ENCODE measurements around the gene PPFIA1. TPM values are rescaled to one million over a fixed set of nuclear protein-coding genes. Genes with fewer than 3 reads are reported as not detected.

The PPFIA1 gene
- total RNA-seq, 6 experiments from 2014 or later: 21.1 to 27.0 (median 22.7) TPM

- H3K9me3 ChIP-seq: no peaks in the 10 kb centered on the region
- no peak for ATAC-seq
- peaks cover 0 to 5% (median 0%) of the 10 kb centered on the region in 4 donors for H3K4me1 ChIP-seq
- H3K27me3 ChIP-seq: no peaks in the 10 kb centered on the region
- no peaks in the 10 kb centered on the region for H3K36me3 ChIP-seq
- 61% methylated on average over 8 of the region's 8 CpGs for WGBS (ENCODE audit: insufficient coverage, low coverage, low lambda C conversion rate, missing lambda C conversion rate)
- no peak overlapping the region for H3K27ac ChIP-seq
- TF ChIP-seq, protein P1, sequence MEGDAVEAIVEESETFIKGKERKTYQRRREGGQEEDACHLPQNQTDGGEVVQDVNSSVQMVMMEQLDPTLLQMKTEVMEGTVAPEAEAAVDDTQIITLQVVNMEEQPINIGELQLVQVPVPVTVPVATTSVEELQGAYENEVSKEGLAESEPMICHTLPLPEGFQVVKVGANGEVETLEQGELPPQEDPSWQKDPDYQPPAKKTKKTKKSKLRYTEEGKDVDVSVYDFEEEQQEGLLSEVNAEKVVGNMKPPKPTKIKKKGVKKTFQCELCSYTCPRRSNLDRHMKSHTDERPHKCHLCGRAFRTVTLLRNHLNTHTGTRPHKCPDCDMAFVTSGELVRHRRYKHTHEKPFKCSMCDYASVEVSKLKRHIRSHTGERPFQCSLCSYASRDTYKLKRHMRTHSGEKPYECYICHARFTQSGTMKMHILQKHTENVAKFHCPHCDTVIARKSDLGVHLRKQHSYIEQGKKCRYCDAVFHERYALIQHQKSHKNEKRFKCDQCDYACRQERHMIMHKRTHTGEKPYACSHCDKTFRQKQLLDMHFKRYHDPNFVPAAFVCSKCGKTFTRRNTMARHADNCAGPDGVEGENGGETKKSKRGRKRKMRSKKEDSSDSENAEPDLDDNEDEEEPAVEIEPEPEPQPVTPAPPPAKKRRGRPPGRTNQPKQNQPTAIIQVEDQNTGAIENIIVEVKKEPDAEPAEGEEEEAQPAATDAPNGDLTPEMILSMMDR (IDR thresholded peaks at IDR 0.05): no peak
- no peak for TF ChIP-seq POLR2A (IDR thresholded peaks at IDR 0.05)
- intact Hi-C loops (cut with DNase I): no loop called here
- no peak overlapping the region for H3K4me3 ChIP-seq
- no peak for DNase-seq
Observed at GRCh38 chr11:70313945-70314344, 43.5 kb downstream of the PPFIA1 start.

GRCh38 chr11:70314730-70315129 lies 44.2 kb downstream of the PPFIA1 start:
- intact Hi-C loops (cut with DNase I): no loop called here
- TF ChIP-seq POLR2A (IDR thresholded peaks at IDR 0.05): no peak
- TF ChIP-seq, protein P1 (IDR thresholded peaks at IDR 0.05): no peak
- Histone ChIP-seq H3K27me3 (no peaks in the 10 kb centered on the region), H3K36me3 (no peaks in the 10 kb centered on the region), H3K4me3 (no peak overlapping the region), H3K9me3 (no peaks in the 10 kb centered on the region), H3K4me1 (peaks cover 0 to 5% (median 0%) of the 10 kb centered on the region in 4 donors), H3K27ac (peak overlapping the region in 1 of 3 donors; percentile 17)
- 86% methylated on average over 4 of the region's 10 CpGs for WGBS (ENCODE audit: insufficient coverage, low coverage, low lambda C conversion rate, missing lambda C conversion rate)
- DNase-seq (no peak), ATAC-seq (peak in 1 of 4 donors; percentile 26)

- no peak overlapping the region for H3K27ac ChIP-seq
- no peak for TF ChIP-seq POLR2A (IDR thresholded peaks at IDR 0.05)
- TF ChIP-seq, protein P1 (IDR thresholded peaks at IDR 0.05): no peak
- H3K9me3 ChIP-seq: no peaks in the 10 kb centered on the region
- no peaks in the 10 kb centered on the region for H3K36me3 ChIP-seq
- 57% methylated on average over 3 of the region's 4 CpGs for WGBS (ENCODE audit: insufficient coverage, low coverage, low lambda C conversion rate, missing lambda C conversion rate)
- intact Hi-C loops (cut with DNase I): no loop called here
- ATAC-seq: peak in 2 of 4 donors; percentile 10 to 35
- H3K4me3 ChIP-seq: no peak overlapping the region
- peaks cover 0 to 5% (median 0%) of the 10 kb centered on the region in 4 donors for H3K4me1 ChIP-seq
- H3K27me3 ChIP-seq: no peaks in the 10 kb centered on the region
- DNase-seq: no peak
Observed at GRCh38 chr11:70315716-70316115, 45.2 kb downstream of the PPFIA1 start.

GRCh38 chr11:70317581-70318305 lies 47.3 kb downstream of the PPFIA1 start:
- no peak for DNase-seq
- WGBS (ENCODE audit: insufficient coverage, low coverage, low lambda C conversion rate, missing lambda C conversion rate): 77% methylated on average over 11 of the region's 14 CpGs

More at GRCh38 chr11:70317581-70318305, 47.3 kb downstream of the PPFIA1 start:
- Histone ChIP-seq H3K9me3 (no peaks in the 10 kb centered on the region), H3K36me3 (no peaks in the 10 kb centered on the region), H3K4me1 (peaks cover 0 to 2% (median 0%) of the 10 kb centered on the region in 4 donors), H3K4me3 (no peak overlapping the region), H3K27me3 (no peaks in the 10 kb centered on the region), H3K27ac (no peak overlapping the region)
- intact Hi-C loops (cut with DNase I): no loop called here
- ATAC-seq: no peak
- no peak for TF ChIP-seq POLR2A (IDR thresholded peaks at IDR 0.05)
- TF ChIP-seq, protein P1 (IDR thresholded peaks at IDR 0.05): no peak

Measured in right lobe of liver (tissue), 6 donors.